Measurements from ENCODE around the gene NAALADL2.

- TF ChIP-seq YY1 (IDR thresholded peaks at IDR 0.05; ENCODE audit: low read depth) (no peak), FOXM1 (IDR thresholded peaks at IDR 0.05; ENCODE audit: borderline replicate concordance, low read depth) (no peak)
These were observed 47.9 kb downstream of the NAALADL2 start for GRCh38 chr3:174907027-174907426.
